ENCODE data around the gene ABCA6.
"Not testable (repeated sequence)": the region's sequence is repeated elsewhere in the genome, so short reads cannot be mapped to it uniquely, and the experiment has no call there.

The ABCA6 gene

GRCh38 chr17:69141431-69142174, at the start of gene ABCA6:
Gene ABCA6 (minus strand): TSS chr17:69141895. CDS start chr17:69140703, 1,192 bp downstream.
- DNase-seq, result no peak

- no peak for DNase-seq
These were observed 47.1 kb upstream of the ABCA6 start for GRCh38 chr17:69188796-69189195.

- DNase-seq, result no peak
These were observed 46.4 kb upstream of the ABCA6 start for GRCh38 chr17:69188064-69188463.

GRCh38 chr17:69187294-69187693, 45.6 kb upstream of the ABCA6 start:
- no peak for DNase-seq

- peak; percentile 5 for DNase-seq
These were observed 37.7 kb upstream of the ABCA6 start for GRCh38 chr17:69179227-69179952.

- no peak for DNase-seq
These were observed 34.7 kb upstream of the ABCA6 start for GRCh38 chr17:69176457-69176795.

- no peak for DNase-seq
These were observed 34.1 kb upstream of the ABCA6 start for GRCh38 chr17:69175625-69176456.

- no peak for DNase-seq
These were observed 33.5 kb upstream of the ABCA6 start for GRCh38 chr17:69175262-69175624.

GRCh38 chr17:69173118-69173517, 31.4 kb upstream of the ABCA6 start:
- no peak for DNase-seq

GRCh38 chr17:69170377-69170776, 28.7 kb upstream of the ABCA6 start:
- DNase-seq, result peak; percentile 53

GRCh38 chr17:69168642-69169041, 26.9 kb upstream of the ABCA6 start:
- not testable (repeated sequence) for DNase-seq

GRCh38 chr17:69166957-69167356, 25.3 kb upstream of the ABCA6 start:
- DNase-seq, result no peak

- DNase-seq, result no peak
These were observed 22.5 kb upstream of the ABCA6 start for GRCh38 chr17:69164206-69164605.

GRCh38 chr17:69159418-69159817, 17.7 kb upstream of the ABCA6 start:
- no peak for DNase-seq

- DNase-seq, result no peak
These were observed 12.6 kb upstream of the ABCA6 start for GRCh38 chr17:69154267-69154666.

GRCh38 chr17:69150333-69150732, 8.6 kb upstream of the ABCA6 start:
- no peak for DNase-seq

GRCh38 chr17:69147460-69147859, 5.8 kb upstream of the ABCA6 start:
- no peak for DNase-seq

GRCh38 chr17:69144331-69145255, 2.9 kb upstream of the ABCA6 start:
- DNase-seq, result no peak

GRCh38 chr17:69143683-69144231, 2.1 kb upstream of the ABCA6 start:
- DNase-seq, result no peak

- DNase-seq, result no peak
These were observed 1.5 kb upstream of the ABCA6 start for GRCh38 chr17:69143151-69143550.

- DNase-seq, result no peak
These were observed 594 bp upstream of the ABCA6 start for GRCh38 chr17:69142175-69142802.

GRCh38 chr17:69134112-69134511, 7.6 kb downstream of the ABCA6 start:
- DNase-seq, result no peak
